ENCODE data around the gene MRPL54.

- no peak for TF ChIP-seq POLR2A (IDR thresholded peaks at IDR 0.05)
- no peak for TF ChIP-seq CTCF (IDR thresholded peaks at IDR 0.05)
Measured at GRCh38 chr19:3719868-3720267, 42.6 kb upstream of the MRPL54 start.

Data from heart left ventricle (tissue), 13 donors.